C4-2B (cell line): Measurements from ENCODE around the gene CTNNA2.

Experiments used
- H3K27ac ChIP-seq: fragments of 450-650 bp; 2 replicates; pipeline ENCODE4 v1.5.1; 2017
- ZFX ChIP-seq: fragments of 450-650 bp; IDR thresholded peaks from 2 replicates; pipeline ENCODE4 v1.6.1; 2017
- TF ChIP-seq, protein P1 (sequence below): fragments of 450-650 bp; conservative IDR thresholded peaks from 2 replicates; pipeline ENCODE4 v1.5.1; 2017; ENCODE audit warnings: mild to moderate bottlenecking

Gene CTNNA2

DNA sequence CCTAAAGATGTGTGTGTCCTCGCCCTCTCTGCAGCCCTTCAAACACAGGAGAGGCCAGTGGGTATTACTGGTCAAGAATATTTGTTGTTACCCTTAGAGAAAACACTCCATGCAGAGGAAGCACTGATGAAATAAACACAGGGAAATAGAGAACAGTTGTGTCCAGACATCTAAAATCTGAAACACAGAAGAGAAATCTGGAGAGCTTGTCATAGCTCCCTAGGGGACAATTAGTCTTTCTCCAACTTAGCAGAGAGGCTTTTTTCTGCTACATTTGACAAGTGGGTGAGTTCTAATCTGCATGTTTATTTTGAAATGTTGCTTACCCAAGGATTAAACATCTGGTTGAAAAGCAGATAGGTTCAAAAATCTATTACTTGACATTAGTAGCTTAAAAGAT, 190.1 kb downstream of the CTNNA2 start:
- TF ChIP-seq ZFX, result no peak
- TF ChIP-seq, protein P1, sequence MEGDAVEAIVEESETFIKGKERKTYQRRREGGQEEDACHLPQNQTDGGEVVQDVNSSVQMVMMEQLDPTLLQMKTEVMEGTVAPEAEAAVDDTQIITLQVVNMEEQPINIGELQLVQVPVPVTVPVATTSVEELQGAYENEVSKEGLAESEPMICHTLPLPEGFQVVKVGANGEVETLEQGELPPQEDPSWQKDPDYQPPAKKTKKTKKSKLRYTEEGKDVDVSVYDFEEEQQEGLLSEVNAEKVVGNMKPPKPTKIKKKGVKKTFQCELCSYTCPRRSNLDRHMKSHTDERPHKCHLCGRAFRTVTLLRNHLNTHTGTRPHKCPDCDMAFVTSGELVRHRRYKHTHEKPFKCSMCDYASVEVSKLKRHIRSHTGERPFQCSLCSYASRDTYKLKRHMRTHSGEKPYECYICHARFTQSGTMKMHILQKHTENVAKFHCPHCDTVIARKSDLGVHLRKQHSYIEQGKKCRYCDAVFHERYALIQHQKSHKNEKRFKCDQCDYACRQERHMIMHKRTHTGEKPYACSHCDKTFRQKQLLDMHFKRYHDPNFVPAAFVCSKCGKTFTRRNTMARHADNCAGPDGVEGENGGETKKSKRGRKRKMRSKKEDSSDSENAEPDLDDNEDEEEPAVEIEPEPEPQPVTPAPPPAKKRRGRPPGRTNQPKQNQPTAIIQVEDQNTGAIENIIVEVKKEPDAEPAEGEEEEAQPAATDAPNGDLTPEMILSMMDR, result no peak
- no peak overlapping the region for H3K27ac ChIP-seq

DNA sequence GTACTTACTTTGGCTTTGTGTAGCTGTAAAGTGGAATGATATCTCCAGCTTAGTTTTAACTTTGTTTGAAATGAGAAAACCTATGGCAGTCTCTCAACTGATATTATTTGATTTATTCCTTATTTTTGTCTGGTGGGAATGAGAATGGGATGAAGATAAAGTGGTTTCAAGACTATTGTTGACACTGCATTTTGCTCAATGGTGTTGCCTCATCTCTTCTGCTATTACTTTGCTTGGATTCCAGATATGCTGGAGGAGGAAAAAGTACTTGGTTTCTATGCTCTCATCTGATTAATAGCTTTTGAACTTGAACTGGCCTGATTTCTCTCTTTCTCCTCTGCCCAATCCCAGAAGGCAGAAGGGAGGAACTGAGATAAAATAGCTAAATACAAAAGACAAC, 198.2 kb downstream of the CTNNA2 start:
- TF ChIP-seq, protein P1, result no peak
- TF ChIP-seq ZFX, result no peak
- no peak overlapping the region for H3K27ac ChIP-seq

DNA sequence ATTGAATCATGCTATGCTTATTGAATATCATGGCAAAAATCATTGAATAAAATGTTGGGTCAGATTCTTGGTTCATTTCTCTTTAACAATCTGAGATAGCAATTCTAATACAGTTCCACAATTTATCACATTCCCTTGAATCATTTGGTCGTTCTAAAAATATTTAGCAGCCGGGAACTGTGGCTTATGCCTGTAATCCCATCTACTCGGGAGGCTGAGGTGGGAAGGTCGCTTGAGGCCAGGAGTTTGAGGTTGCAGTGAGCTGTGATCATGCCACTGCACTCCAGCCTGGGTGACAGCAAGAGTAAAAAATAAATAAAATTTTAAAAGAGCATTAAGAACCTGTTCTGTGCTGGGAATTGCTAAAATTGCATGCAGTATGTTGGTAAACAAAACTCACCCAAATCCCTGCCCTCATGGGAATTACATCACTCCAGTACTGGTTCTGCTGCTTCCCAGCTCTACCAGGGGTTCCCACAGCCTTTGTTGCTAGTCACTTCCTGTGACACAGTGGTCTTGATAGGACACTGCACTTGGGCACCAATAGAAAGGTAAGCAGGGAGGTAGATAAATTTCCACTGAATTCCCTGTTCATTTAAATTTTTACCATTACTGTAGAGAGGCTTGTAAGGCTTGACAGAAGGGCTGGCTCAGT, 200.4 kb downstream of the CTNNA2 start:
- no peak for TF ChIP-seq ZFX
- TF ChIP-seq, protein P1, result no peak
- H3K27ac ChIP-seq, result no peak overlapping the region

DNA sequence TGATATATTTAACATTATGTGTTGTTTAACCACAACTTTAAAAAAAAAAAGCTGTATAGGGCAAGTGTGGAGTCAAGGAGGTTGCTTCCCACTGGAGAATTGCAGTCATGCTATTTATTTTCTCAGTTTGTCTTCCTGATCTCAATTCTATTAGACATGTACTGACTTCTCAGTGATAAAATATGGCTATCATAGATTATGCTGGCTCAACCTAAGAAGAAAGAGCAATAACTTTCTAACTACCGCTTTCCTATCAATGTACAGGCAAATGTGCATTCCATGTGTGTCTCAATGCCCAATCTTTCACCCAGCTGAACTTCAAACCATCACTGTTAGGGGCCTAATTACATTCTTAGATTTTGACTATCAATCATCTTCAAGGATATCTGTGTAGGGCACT, 201.4 kb downstream of the CTNNA2 start:
- no peak overlapping the region for H3K27ac ChIP-seq
- TF ChIP-seq ZFX, result no peak
- TF ChIP-seq, protein P1, result no peak

DNA sequence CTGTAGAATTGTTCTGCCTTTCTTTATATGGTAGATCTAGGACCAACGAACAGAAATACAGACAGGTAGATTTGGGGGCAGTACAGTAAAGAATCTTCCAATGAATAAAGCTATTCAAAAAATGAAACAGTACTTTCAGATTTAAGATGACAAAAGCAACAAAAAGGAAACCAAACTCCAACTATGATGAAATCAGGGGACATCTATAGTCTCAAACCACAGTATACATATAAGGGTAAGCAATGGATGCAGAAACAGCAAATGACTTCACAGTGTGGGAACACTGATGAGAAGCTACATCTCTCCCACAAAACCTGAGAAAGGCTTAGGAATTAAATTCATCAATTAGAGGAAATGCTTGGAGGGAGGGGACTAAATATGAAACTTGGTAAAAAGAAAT, 202.5 kb downstream of the CTNNA2 start:
- TF ChIP-seq, protein P1, result no peak
- no peak for TF ChIP-seq ZFX
- no peak overlapping the region for H3K27ac ChIP-seq

DNA sequence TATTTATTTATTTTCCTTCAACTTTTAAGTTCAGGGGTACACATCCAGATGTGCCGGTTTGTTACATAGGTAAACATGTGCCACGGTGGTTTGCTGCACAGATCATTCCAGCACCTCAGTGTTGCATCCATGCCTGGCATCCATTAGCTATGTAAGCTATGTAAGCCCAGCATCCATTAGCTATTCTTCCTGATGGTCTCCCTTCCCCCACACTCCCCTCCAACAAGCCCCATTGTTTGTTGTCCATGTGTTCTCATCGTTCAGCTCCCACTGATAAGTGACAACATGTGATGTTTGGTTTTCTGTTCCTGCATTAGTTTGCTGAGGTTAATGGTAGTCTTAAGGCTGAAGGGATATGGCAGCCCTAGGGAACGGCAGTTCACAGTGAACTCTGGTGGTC, 203.4 kb downstream of the CTNNA2 start:
- TF ChIP-seq, protein P1, result no peak
- no peak for TF ChIP-seq ZFX
- no peak overlapping the region for H3K27ac ChIP-seq

DNA sequence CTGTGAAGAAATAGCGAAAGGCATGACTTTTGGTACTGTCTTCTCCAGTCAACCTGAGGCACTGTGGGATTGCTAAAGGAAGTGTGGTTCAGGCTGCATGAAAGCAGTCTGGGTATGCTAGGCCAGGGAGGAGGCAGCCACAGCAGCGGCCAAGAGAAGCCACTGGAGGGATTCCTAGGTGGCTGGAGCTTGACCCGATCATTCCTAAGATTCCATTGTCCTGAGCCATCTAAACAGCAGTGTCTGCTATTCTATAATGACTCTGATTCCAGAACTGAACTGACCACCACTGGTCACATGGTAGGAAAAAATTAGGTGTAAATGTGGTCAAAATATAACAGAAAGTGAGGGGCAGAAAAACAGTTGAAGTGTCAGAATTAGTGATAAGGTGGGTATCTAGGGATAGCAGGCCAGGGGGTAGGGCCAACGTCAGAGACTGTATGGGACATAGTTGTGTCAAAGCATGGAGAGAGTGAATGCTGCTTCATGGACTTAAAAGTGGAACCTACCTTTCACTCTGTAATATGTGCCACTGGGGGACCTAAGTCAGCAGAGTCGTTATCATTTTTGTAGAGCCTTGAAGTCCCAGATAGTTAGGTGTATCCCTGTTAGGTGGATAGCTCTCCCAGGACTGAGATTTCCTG, 204.6 kb downstream of the CTNNA2 start:
- peak overlapping the region; percentile 30; the same call in 1 of the 2 replicates for H3K27ac ChIP-seq
- TF ChIP-seq ZFX, result no peak
- TF ChIP-seq, protein P1, result no peak
